Measurements from ENCODE around the gene NTM.

GRCh38 chr11:131389582-131389981 lies 19.2 kb downstream of the NTM start:
- TF ChIP-seq POLR2A (IDR thresholded peaks at IDR 0.05) (no peak), CTCF (IDR thresholded peaks at IDR 0.05) (no peak)

Data from adrenal gland (tissue), 5 donors.